G401 (cell line): Measurements from ENCODE around the gene RASA3. TPM values are rescaled to one million over a fixed set of nuclear protein-coding genes. Genes with fewer than 3 reads are reported as not detected.

Source experiments
- DNase-seq: peaks from one replicate; pipeline ENCODE4 v3.0.0-alpha.2; 2015; ENCODE audit warnings: low spot score
- in situ Hi-C: cut with HindIII; loops from 2 replicates; pipeline ENCODE4 v1.10.0; 2016; ENCODE audit warnings: low sequenced_read_pairs, mixed read lengths
- total RNA-seq: library from RNA; depleted of rRNA; stranded (reverse); fragments of >200 nt; shearing (Covaris generic); gene quantifications from 2 replicates; pipeline ENCODE4 v1.2.3, GENCODE V29; 2014

RASA3 gene
- total RNA-seq, 1 experiment from 2014 or later, result 13.7 TPM

GRCh38 chr13:114009590-114010400, 122.6 kb downstream of the RASA3 start:
- in situ Hi-C loops, result no loop called here
- DNase-seq, result no peak

DNA sequence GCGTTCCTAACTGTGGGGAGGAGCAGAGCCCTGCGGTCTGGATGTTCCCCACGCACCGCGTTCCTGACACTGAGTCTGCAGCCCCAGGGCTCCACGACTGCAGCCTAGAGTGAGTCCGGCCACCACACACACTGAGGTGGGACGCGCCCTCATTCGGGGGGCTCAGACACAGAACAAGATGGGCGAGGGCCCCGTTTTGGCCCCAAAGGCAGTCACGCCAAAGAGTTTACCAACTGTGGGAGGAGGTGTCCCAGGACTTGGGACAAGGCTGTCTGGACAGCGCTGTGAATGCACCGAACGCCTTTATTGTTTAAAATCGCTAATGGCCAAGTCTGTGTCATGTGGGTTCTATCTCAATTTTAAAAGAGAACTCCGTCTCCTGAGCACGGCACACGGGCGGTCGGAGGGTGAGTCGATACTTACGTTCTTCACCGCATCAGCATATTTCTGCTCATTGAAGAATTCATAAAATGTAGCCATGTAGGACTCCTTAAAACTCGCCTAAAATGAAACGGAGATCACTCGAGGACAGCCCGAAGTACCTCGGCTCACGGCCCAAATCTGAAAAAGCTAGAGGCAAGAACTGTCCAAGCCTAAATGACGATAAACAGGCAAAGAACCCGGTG, 123.3 kb downstream of the RASA3 start:
- DNase-seq, result no peak
- in situ Hi-C loops, result no loop called here

GRCh38 chr13:114007566-114007965, 124.9 kb downstream of the RASA3 start:
- DNase-seq, result no peak
- in situ Hi-C loops, result no loop called here

DNA sequence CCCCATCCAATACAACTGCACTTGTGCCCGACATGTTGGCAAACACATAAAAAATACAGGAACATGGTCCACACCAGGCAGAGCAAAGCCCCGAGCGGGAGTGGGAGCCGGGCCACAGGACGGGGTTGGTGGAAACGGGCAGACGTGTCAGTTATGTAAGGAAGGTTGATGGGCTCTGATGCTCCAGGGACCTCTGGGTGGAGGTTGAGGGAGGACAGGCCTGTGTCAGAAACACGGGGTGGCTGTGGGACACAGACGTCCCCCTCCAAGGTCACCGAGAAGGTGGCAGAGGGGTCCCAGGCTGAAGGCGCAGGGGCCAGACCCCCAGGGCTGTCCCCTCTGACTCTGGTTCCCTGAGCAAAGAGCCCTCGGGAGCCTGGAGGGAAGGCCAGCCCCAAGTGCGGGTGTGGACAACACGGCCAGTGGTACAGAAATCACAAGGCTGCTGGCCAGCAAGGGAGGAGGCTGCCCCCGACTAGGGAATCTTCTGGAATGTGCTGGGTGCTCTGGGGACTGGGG, 127.2 kb downstream of the RASA3 start:
- in situ Hi-C loops, result no loop called here

GRCh38 chr13:114004420-114005205, 127.8 kb downstream of the RASA3 start:
- in situ Hi-C loops, result no loop called here
- no peak for DNase-seq

More for the DNA sequence above, 127.2 kb downstream of the RASA3 start:
- no peak for DNase-seq

DNA sequence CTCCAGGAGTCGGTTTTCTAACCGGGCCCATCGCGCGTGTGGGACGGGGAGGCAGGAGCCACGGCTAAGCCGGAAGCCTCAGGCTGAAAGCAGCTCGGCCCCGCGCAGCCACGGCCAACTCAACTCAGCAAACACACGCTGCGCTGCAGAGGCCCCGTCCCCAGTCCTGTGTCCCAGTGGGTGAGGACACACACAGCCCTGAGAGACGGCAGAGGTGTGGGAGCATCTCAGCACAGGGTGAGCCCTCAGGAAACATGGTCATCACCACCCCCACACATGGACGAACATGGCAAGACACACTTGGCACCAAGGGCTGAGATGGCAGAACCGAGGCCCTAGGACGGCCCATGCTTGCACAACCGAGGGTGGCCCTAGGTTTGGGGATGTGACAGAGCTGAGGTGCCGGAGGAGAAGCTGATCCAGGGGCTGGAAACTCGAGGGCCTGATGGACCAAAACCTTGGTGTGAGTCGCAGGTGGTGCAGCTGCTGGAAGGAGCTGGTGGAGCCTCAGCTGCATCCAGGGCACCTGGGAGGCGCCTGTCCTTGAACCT, 129.6 kb downstream of the RASA3 start:
- in situ Hi-C loops, result no loop called here

GRCh38 chr13:114002009-114002544, 130.3 kb downstream of the RASA3 start:
- in situ Hi-C loops, result no loop called here
- no peak for DNase-seq

More for the DNA sequence above, 129.6 kb downstream of the RASA3 start:
- no peak for DNase-seq

GRCh38 chr13:114001331-114002008, 131.0 kb downstream of the RASA3 start:
- DNase-seq, result no peak
- in situ Hi-C loops, result no loop called here

DNA sequence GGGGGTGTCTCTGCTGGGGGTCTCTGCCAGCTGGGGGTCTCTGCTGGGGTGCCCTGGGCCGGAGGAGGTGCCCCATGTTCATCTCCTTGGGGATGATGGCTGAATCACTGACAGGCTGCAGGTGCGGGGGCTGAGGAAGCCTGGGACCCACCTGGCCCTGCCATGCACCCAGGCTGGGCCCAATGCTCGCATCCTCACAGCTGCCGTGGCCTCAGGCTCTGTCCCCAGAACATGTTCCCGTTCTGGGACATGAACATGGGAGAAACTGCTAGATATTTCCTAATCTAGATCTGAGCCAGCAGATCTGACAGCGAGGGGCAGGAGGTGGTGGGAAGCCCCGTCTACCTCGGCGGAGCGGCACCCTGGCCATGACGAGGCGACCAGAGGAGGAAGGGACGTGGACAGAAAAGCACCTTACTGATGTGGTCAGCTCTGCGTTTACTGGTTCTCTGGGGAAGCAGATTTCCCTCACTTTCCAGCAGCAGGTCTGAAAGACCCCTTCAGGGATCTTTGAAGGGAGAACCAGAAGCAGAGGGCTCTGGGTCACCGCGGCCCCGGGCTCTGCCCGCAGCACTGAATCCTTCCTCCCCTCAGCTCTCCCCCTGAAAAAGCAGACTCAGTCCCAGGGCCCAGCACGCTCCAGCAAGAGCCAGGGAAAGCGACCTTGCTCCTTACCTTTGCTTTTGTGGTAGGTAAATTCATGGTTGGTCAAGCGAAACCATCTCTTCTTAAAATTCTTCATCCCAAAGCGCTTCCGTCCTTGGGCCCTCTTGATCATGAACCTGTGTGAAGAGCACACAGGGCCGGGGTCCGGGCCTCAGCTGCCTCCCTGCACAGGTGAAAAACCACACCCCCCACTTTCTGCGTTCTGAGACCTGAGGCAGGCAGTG, 132.0 kb downstream of the RASA3 start:
- in situ Hi-C loops, result no loop called here

DNA sequence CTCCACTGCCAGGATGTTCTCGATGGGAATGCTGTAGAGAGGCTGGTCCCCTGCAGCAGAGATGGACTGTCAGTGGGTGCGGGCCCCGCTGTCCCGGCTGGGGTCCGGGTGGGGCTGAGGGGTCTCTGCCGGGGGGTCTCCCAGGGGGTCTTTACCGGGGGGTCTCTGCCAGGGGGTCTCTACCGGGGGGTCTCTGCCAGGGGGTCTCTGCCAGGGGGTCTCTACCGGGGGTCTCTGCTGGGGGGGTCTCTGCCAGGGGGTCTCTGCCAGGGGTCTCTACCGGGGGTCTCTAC, 132.9 kb downstream of the RASA3 start:
- no peak for DNase-seq
- in situ Hi-C loops, result no loop called here

More for the DNA sequence above, 132.0 kb downstream of the RASA3 start:
- DNase-seq, result no peak

- DNase-seq, result no peak
- in situ Hi-C loops, result no loop called here
Measured at GRCh38 chr13:113998781-113999617, 133.4 kb downstream of the RASA3 start.

- DNase-seq, result no peak
- in situ Hi-C loops, result no loop called here
Measured at GRCh38 chr13:113997845-113998751, 134.3 kb downstream of the RASA3 start.

DNA sequence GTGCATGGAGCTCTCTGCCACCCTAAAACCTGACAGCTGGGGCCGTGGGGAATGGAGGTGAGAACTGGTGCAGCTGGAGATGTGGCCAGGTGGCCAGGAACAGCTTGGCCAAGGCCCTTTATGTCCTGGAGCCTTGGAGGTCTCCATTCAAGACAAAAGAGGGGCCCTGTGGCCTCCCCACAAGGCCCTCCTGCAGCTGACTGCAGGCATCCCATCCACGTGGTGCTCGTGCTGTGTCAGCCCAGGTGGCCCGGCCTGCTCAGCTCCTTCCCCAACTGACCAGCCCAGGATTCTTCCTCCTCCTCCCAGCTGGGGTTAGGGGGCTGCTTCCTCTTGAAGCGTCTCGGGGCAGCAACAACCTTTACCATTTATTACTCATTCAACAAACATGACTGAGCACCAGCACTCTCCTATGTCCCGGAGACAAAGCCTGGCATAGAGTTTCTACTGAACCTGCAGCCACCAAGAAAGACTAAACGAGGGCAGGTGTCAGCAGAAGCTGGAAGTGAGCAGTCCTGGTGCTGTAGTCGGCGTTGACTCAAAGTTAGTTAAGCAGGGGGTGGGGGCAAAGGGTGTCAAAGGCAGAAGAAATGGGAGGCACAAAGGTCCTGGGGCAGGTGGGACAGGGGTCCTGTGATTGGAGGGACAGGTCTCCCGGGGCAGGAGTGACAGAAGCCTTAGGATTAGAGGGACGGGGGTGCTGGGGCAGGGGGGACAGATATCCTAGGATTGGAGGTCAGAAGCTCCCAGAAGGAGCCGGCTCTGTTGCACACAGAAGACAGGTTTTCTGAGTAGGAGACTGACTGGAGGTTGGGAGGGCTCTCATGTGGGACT, 135.3 kb downstream of the RASA3 start:
- DNase-seq, result no peak
- in situ Hi-C loops, result no loop called here

DNA sequence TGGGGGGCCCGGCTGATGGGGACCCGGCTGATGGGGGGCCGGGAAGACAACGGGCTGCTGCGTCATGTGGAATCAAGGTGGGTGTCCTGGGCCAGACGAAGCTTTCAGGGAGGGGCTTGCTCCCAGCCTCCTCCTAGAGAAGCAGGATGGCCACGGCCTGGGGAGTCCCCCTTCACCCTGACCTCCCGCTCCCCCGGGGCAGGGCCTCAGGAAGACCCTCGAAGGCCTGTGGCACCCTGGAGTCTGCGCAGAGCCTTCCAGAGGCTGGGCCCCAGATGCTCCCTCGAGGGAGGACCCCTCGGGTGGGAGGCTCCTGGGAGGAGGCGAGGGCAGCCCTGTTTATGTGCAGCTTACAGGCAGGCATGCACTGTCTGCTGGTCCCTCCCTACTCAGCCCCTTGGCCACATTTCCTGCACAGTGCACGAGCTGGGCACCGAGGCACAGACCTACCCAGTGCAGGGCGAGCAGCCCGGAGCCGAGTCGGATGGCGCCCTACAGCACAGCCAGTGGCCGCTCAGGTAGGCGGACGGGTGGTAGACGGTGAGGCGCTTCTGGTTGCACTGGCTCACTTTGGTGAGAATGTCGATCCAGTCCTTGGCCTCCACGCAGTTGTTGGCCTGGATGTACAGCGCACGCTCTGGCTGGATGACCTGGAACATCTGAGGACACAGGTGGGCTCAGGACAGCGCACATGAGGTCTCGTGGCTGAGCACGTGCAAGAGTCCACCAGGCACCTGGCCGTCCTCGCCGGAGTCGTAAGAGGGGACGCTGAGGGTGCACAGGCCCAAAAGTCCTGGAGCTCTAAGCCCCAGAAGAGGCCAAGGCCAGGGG, 136.1 kb downstream of the RASA3 start:
- in situ Hi-C loops, result no loop called here
- DNase-seq, result no peak
